ENCODE results near the gene PNLIPRP2.

The PNLIPRP2 gene

DNA sequence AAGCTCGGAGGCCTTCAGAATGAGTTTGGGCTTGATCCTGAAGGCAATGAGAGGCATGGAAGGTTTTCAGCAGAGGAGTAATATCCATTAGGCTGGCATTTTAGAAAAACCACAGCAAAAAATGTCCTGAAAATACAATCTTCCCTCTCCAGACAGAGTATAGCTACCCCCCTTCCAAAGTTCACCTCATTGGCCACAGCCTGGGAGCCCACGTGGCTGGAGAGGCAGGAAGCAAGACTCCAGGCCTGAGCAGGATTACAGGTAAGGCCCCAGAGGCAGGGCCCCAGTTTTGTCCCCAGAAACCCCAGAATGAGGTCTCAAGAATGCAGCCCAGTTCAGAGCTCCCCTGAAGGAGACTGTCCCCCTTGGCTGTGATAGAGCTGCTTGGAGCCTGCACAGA, 24.7 kb upstream of the PNLIPRP2 start:
- Histone ChIP-seq H3K23ac (ENCODE audit: low read length) (no peak overlapping the region), H4K91ac (ENCODE audit: low read depth, low read length) (no peak overlapping the region), H3K9me3 (ENCODE audit: insufficient read depth, low read depth, low read length) (peaks cover 5% of the 10 kb centered on the region), H2AK5ac (ENCODE audit: low read length) (no peak overlapping the region), H3K27me3 (ENCODE audit: insufficient read depth, low read length) (no peaks in the 10 kb centered on the region), H3K14ac (ENCODE audit: low read length) (no peak overlapping the region), H4K12ac (ENCODE audit: low read depth, low read length) (no peak overlapping the region), H4K8ac (ENCODE audit: low read depth, low read length) (no peak overlapping the region), H3K27ac (ENCODE audit: low read depth, low read length) (no peak overlapping the region), H3K4me1 (ENCODE audit: control insufficient read depth in 1 of 2, insufficient read depth in 2 of 2, low read length in 2 of 2) (no peaks in the 10 kb centered on the region), H3K36me3 (ENCODE audit: control insufficient read depth in 1 of 2, insufficient read depth in 2 of 2, low read length in 2 of 2) (no peaks in the 10 kb centered on the region), H3K79me1 (ENCODE audit: low read length) (no peaks in the 10 kb centered on the region), H2BK12ac (ENCODE audit: low read length) (no peak overlapping the region), H3K4me2 (ENCODE audit: low read length) (no peak overlapping the region), H3K4me3 (ENCODE audit: low read depth, low read length) (no peak overlapping the region), H3K9ac (ENCODE audit: low read length) (no peak overlapping the region), H2BK120ac (ENCODE audit: insufficient read depth, low read length, poor library complexity) (no peak overlapping the region), H3K4ac (ENCODE audit: low read depth, low read length) (no peak overlapping the region), H2AFZ (ENCODE audit: insufficient read depth, low read length, poor library complexity) (no peak overlapping the region), H2BK5ac (ENCODE audit: low read depth, low read length, poor library complexity) (no peak overlapping the region), H3K18ac (ENCODE audit: low read length) (no peak overlapping the region), H3K79me2 (ENCODE audit: control insufficient read depth, insufficient read depth, low read length, poor library complexity) (no peaks in the 10 kb centered on the region)
- WGBS (ENCODE audit: extremely low coverage, insufficient coverage, insufficient read length), result no CpG with 5 or more reads among the region's 2 CpGs
- no peak for DNase-seq

DNA sequence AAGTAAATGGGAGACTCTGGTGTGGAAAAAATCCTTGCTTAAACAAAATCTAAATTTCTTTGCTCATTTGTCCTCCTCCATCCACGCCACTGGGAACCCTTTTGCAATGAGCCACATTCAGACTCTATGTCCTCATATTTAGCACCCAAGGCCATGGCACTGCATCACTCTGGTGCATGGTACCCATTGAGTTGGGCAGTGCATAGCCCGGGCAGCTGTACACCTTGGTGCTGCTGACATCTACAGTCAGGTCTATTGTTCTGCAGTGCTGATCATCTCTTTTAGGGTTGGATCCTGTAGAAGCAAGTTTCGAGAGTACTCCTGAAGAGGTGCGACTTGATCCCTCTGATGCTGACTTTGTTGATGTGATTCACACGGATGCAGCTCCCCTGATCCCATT, 23.2 kb upstream of the PNLIPRP2 start:
- Histone ChIP-seq H3K27me3 (ENCODE audit: insufficient read depth, low read length) (no peaks in the 10 kb centered on the region), H3K4ac (ENCODE audit: low read depth, low read length) (no peak overlapping the region), H4K91ac (ENCODE audit: low read depth, low read length) (no peak overlapping the region), H2BK5ac (ENCODE audit: low read depth, low read length, poor library complexity) (no peak overlapping the region), H3K9ac (ENCODE audit: low read length) (no peak overlapping the region), H4K8ac (ENCODE audit: low read depth, low read length) (no peak overlapping the region), H3K36me3 (ENCODE audit: control insufficient read depth in 1 of 2, insufficient read depth in 2 of 2, low read length in 2 of 2) (no peaks in the 10 kb centered on the region), H2BK12ac (ENCODE audit: low read length) (no peak overlapping the region), H2BK120ac (ENCODE audit: insufficient read depth, low read length, poor library complexity) (no peak overlapping the region), H3K79me2 (ENCODE audit: control insufficient read depth, insufficient read depth, low read length, poor library complexity) (no peaks in the 10 kb centered on the region), H2AFZ (ENCODE audit: insufficient read depth, low read length, poor library complexity) (no peak overlapping the region), H3K4me1 (ENCODE audit: control insufficient read depth in 1 of 2, insufficient read depth in 2 of 2, low read length in 2 of 2) (no peaks in the 10 kb centered on the region), H3K4me3 (ENCODE audit: low read depth, low read length) (no peak overlapping the region), H3K27ac (ENCODE audit: low read depth, low read length) (no peak overlapping the region), H3K18ac (ENCODE audit: low read length) (no peak overlapping the region), H3K23ac (ENCODE audit: low read length) (no peak overlapping the region), H4K12ac (ENCODE audit: low read depth, low read length) (no peak overlapping the region), H3K14ac (ENCODE audit: low read length) (no peak overlapping the region), H3K9me3 (ENCODE audit: insufficient read depth, low read depth, low read length) (peaks cover 5% of the 10 kb centered on the region), H3K79me1 (ENCODE audit: low read length) (no peaks in the 10 kb centered on the region), H2AK5ac (ENCODE audit: low read length) (no peak overlapping the region), H3K4me2 (ENCODE audit: low read length) (no peak overlapping the region)
- DNase-seq, result no peak
- WGBS (ENCODE audit: extremely low coverage, insufficient coverage, insufficient read length), result no CpG with 5 or more reads among the region's 5 CpGs

DNA sequence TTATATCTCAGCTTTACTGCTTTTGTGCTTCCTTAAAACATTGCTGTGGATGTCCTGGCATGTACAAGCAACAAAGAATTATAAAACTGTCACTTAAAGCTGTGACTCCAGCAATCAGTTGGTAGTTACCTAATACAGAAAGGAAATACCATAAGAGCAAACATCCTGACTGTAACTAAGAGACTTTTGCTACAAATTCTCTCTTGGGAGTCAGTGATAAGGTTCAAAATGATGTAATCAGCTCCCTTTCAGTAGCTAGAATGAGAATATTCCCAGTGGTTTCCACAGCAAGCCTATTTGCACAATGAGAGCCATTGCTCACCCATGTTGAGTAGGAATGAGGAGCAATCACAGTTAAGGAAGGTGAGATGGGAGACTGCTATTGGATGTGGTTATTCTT, 22.4 kb upstream of the PNLIPRP2 start:
- no peak overlapping the region for H3K4ac ChIP-seq (ENCODE audit: low read depth, low read length)
- H2AK5ac ChIP-seq (ENCODE audit: low read length), result no peak overlapping the region
- no peak overlapping the region for H4K12ac ChIP-seq (ENCODE audit: low read depth, low read length)
- peaks cover 5% of the 10 kb centered on the region for H3K9me3 ChIP-seq (ENCODE audit: insufficient read depth, low read depth, low read length)
- no peak overlapping the region for H3K14ac ChIP-seq (ENCODE audit: low read length)
- no peaks in the 10 kb centered on the region for H3K79me1 ChIP-seq (ENCODE audit: low read length)
- H3K27me3 ChIP-seq (ENCODE audit: insufficient read depth, low read length), result no peaks in the 10 kb centered on the region
- no peak overlapping the region for H3K9ac ChIP-seq (ENCODE audit: low read length)
- no peak overlapping the region for H4K8ac ChIP-seq (ENCODE audit: low read depth, low read length)
- peak in 1 of 2 donors; percentile 7 for DNase-seq
- H3K23ac ChIP-seq (ENCODE audit: low read length), result no peak overlapping the region
- H3K4me2 ChIP-seq (ENCODE audit: low read length), result no peak overlapping the region
- no peak overlapping the region for H3K18ac ChIP-seq (ENCODE audit: low read length)
- H2BK120ac ChIP-seq (ENCODE audit: insufficient read depth, low read length, poor library complexity), result no peak overlapping the region
- H4K91ac ChIP-seq (ENCODE audit: low read depth, low read length), result no peak overlapping the region
- H3K4me3 ChIP-seq (ENCODE audit: low read depth, low read length), result no peak overlapping the region
- no peak overlapping the region for H2BK12ac ChIP-seq (ENCODE audit: low read length)
- no peaks in the 10 kb centered on the region for H3K4me1 ChIP-seq (ENCODE audit: control insufficient read depth in 1 of 2, insufficient read depth in 2 of 2, low read length in 2 of 2)
- H3K79me2 ChIP-seq (ENCODE audit: control insufficient read depth, insufficient read depth, low read length, poor library complexity), result no peaks in the 10 kb centered on the region
- H3K27ac ChIP-seq (ENCODE audit: low read depth, low read length), result no peak overlapping the region
- no peaks in the 10 kb centered on the region for H3K36me3 ChIP-seq (ENCODE audit: control insufficient read depth in 1 of 2, insufficient read depth in 2 of 2, low read length in 2 of 2)
- H2BK5ac ChIP-seq (ENCODE audit: low read depth, low read length, poor library complexity), result no peak overlapping the region
- no peak overlapping the region for H2AFZ ChIP-seq (ENCODE audit: insufficient read depth, low read length, poor library complexity)

DNA sequence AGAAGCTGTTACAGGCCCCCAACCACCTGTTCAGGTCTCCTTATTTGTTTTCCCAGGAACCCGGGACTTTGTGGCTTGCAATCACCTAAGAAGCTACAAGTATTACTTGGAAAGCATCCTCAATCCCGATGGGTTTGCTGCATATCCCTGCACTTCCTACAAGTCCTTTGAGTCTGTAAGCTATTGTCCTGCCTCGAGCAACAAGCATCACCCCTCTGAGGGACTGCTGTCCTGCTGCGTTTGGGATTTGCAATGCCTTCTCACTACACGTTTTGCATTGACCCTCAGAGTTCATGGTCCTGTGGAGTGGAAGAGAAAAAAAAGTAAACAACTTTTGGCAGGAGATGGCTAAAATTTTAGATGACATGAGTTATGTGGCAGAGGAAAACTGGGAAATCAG, 20.8 kb upstream of the PNLIPRP2 start:
- Histone ChIP-seq H2AK5ac (ENCODE audit: low read length) (no peak overlapping the region), H3K79me2 (ENCODE audit: control insufficient read depth, insufficient read depth, low read length, poor library complexity) (no peaks in the 10 kb centered on the region), H3K4me2 (ENCODE audit: low read length) (no peak overlapping the region), H2BK12ac (ENCODE audit: low read length) (no peak overlapping the region), H3K18ac (ENCODE audit: low read length) (no peak overlapping the region), H3K4me3 (ENCODE audit: low read depth, low read length) (no peak overlapping the region), H4K91ac (ENCODE audit: low read depth, low read length) (no peak overlapping the region), H3K9me3 (ENCODE audit: insufficient read depth, low read depth, low read length) (peaks cover 3% of the 10 kb centered on the region), H3K4ac (ENCODE audit: low read depth, low read length) (no peak overlapping the region), H3K36me3 (ENCODE audit: control insufficient read depth in 1 of 2, insufficient read depth in 2 of 2, low read length in 2 of 2) (no peaks in the 10 kb centered on the region), H3K27ac (ENCODE audit: low read depth, low read length) (no peak overlapping the region), H3K79me1 (ENCODE audit: low read length) (no peaks in the 10 kb centered on the region), H2BK5ac (ENCODE audit: low read depth, low read length, poor library complexity) (no peak overlapping the region), H3K9ac (ENCODE audit: low read length) (no peak overlapping the region), H4K12ac (ENCODE audit: low read depth, low read length) (no peak overlapping the region), H3K14ac (ENCODE audit: low read length) (no peak overlapping the region), H2AFZ (ENCODE audit: insufficient read depth, low read length, poor library complexity) (no peak overlapping the region), H3K23ac (ENCODE audit: low read length) (no peak overlapping the region), H2BK120ac (ENCODE audit: insufficient read depth, low read length, poor library complexity) (no peak overlapping the region), H3K4me1 (ENCODE audit: control insufficient read depth in 1 of 2, insufficient read depth in 2 of 2, low read length in 2 of 2) (no peaks in the 10 kb centered on the region), H4K8ac (ENCODE audit: low read depth, low read length) (no peak overlapping the region), H3K27me3 (ENCODE audit: insufficient read depth, low read length) (no peaks in the 10 kb centered on the region)
- WGBS (ENCODE audit: extremely low coverage, insufficient coverage, insufficient read length), result no CpG with 5 or more reads among the region's 5 CpGs
- DNase-seq, result no peak
